Measurements from ENCODE around the gene OR2A5.

The OR2A5 gene

DNA sequence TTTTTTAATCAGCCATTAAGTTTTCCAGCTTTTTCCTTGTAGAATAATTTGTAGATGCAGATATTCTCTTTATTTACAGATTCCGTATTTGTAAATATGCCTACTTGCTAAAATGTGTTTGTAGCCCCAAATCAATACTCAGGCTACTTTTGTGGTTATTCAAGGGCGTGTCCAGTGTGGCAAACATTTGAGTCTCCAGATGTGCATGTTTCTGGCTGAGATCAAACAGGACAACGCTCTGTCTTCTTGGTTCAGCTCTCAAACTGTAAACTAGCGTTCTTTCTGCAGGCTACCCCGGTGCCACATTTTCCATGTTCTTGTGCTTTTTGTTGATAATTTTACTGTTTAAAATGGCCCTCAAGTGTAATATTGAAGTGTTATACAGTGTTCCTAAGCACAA, 16.2 kb upstream of the OR2A5 start:
- no peak overlapping the region for H3K4me3 ChIP-seq (ENCODE audit: control insufficient read depth, low read depth, low read length)
- TF ChIP-seq CTCF (IDR thresholded peaks at IDR 0.05; ENCODE audit: control insufficient read depth, insufficient read depth, low read depth, low read length, missing control alignments): no peak
- no peak for DNase-seq (ENCODE audit: low read depth)

DNA sequence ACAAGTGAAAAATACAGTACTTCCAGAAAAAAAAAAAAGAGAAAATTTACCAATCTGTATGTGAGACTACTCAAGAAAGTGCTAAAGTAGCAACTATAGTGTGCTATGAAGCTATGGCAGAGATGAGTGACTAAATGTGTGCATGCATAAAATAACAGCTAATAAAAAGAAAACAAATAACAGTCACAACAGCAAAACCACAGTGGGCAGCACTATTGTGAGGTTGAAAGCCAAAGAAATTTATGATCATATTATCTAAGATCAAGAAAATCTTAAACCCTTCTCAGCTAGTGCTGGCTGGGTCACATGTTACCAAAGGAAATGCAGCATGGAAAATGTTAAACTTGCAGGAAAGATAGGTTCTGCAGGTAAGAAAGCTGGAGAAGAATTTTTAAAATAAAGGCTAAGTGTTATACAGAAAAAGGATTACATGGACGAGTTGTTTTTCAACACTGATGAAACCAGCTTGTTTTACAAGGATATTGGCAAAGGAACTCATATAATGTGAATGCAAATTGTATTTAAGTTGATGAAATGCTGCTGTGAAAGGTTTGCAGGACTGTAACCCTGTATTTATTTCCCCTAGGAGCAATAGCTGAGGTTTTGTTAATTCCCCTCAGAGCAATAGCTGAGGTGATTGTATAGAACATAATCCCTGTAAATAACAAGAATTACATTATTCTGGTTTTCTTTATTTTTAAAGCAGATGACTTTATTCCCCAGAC, 15.6 kb upstream of the OR2A5 start:
- H3K4me3 ChIP-seq (ENCODE audit: control insufficient read depth, low read depth, low read length): no peak overlapping the region
- no peak for TF ChIP-seq CTCF (IDR thresholded peaks at IDR 0.05; ENCODE audit: control insufficient read depth, insufficient read depth, low read depth, low read length, missing control alignments)
- DNase-seq (ENCODE audit: low read depth): no peak

GRCh38 chr7:144035385-144035784, 13.4 kb upstream of the OR2A5 start:
- no peak overlapping the region for H3K4me3 ChIP-seq (ENCODE audit: control insufficient read depth, low read depth, low read length)
- no peak for TF ChIP-seq CTCF (IDR thresholded peaks at IDR 0.05; ENCODE audit: control insufficient read depth, insufficient read depth, low read depth, low read length, missing control alignments)
- no peak for DNase-seq (ENCODE audit: low read depth)

DNA sequence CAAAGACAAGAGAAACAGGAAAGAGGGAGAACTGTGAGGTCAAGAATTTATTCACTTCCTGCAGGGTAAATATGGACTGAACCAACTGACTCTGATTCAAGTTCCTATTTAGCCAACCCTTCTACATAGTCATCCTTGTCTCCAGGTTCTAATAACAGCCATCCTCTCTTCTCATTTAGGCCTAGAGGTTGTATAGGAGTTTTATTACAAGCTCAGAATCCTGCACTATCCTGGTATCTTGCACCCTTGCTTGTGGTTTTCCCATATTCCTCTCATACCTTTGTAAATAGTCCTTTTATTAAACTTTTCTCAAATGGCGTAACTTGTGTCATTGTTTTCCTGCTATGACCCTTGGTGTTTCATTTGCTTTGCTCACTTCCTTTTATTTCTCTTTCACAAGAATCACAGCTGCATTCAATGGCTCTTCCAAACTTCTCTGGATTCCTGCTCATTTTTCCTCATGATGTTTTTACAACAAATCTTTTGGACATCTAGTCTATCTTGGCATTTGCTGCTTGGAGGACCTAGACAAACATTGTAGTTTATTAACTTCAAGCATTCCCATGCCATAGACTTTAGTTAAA, 12.4 kb upstream of the OR2A5 start:
- TF ChIP-seq CTCF (IDR thresholded peaks at IDR 0.05; ENCODE audit: control insufficient read depth, insufficient read depth, low read depth, low read length, missing control alignments): no peak
- DNase-seq (ENCODE audit: low read depth): no peak
- H3K4me3 ChIP-seq (ENCODE audit: control insufficient read depth, low read depth, low read length): no peak overlapping the region

DNA sequence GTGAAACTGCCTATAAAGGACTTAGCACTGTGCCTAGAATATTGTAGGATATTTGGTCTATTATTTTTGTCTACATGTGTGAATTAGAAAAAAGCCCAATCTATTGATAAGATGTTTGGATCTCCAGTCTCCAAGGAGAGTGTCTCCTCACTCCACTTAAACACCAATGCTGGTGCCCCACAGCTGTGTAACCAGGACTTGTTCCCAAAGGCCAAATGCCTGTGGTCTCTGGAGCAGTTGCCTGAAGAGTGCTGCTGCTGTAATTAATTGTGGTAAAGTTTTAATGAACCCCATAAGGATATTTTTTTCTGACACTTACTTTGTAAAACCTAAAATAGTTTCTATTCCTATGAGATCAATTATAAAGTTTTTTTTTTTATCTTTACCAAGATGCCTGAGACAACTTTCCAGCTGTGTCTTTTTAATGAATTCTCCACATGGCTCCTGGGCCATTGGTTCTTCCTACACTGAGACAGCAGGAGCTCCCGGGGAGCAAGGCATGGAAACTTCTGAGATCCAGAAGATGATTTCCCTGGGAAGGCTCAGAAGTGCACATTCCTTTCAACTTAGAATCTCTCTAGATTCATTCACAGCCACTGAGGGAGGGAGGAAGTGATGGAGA, 11.2 kb upstream of the OR2A5 start:
- DNase-seq (ENCODE audit: low read depth): no peak
- TF ChIP-seq CTCF (IDR thresholded peaks at IDR 0.05; ENCODE audit: control insufficient read depth, insufficient read depth, low read depth, low read length, missing control alignments): no peak

DNA sequence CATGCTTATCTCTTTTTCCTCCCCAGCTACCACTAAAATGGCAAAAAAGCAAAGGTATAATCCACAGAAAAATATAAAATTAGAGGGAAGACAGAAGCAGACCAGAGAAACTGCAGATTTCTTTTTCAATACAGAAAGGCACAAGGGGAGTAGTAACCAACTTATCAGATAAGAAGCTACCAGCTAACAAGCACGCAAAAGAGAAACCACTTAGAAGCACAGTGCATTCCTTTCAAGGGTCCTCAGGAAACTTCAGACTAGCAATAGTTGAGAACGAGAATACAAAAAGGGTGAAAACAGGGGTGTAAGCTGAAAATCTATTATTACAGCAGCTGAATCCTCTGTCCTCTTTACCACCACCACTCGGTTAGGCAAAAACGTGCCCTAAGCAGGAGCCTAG, 9.9 kb upstream of the OR2A5 start:
- no peak for DNase-seq (ENCODE audit: low read depth)
- TF ChIP-seq CTCF (IDR thresholded peaks at IDR 0.05; ENCODE audit: control insufficient read depth, insufficient read depth, low read depth, low read length, missing control alignments): no peak

More for the DNA sequence above, 11.2 kb upstream of the OR2A5 start:
- H3K4me3 ChIP-seq (ENCODE audit: control insufficient read depth, low read depth, low read length): no peak overlapping the region

More for the DNA sequence above, 9.9 kb upstream of the OR2A5 start:
- no peak overlapping the region for H3K4me3 ChIP-seq (ENCODE audit: control insufficient read depth, low read depth, low read length)

All from AG09309 (cell line).